ENCODE data around the gene MCM8.

- TF ChIP-seq EZH2 (IDR thresholded peaks at IDR 0.05; ENCODE audit: insufficient read depth, poor library complexity, severe bottlenecking) (no peak), EZH2phosphoT487 (IDR thresholded peaks at IDR 0.05; ENCODE audit: insufficient read depth, low read depth) (no peak)
Observed at GRCh38 chr20:5947276-5947675, 3.2 kb upstream of the MCM8 start.

Measured in GM23248 (cell line).